HL-60 (cell line): ENCODE measurements around the gene PIK3R2.

Source experiments
- DNase-seq, 2 experiments: peaks; one replicate each; pipeline ENCODE4 v3.0.0-alpha.2; 2010 to 2020; ENCODE audit warnings: low read depth in 1 of 2, low spot score in 1 of 2
- H3K27ac ChIP-seq: fragments of 250-450 bp; sonication (Bioruptor Pico); replicated peaks from 2 replicates; pipeline ENCODE4 v1.5.1; 2020; ENCODE audit warnings: mild to moderate bottlenecking, moderate library complexity
- H3K27me3 ChIP-seq: fragments of 250-450 bp; sonication (Bioruptor Pico); 2 replicates; pipeline ENCODE4 v1.5.1; 2021; ENCODE audit warnings: mild to moderate bottlenecking, moderate library complexity; ENCODE audit not compliant: insufficient read depth, poor library complexity, severe bottlenecking
- H3K4me3 ChIP-seq: replicated peaks from 2 replicates; pipeline ENCODE4 v1.5.1; 2011; ENCODE audit warnings: mild to moderate bottlenecking, control low read depth, low read length; ENCODE audit not compliant: insufficient read depth
- GABPA ChIP-seq: IDR thresholded peaks from 2 replicates; pipeline ENCODE4 v1.6.1; 2012; ENCODE audit warnings: low read depth
- POLR2AphosphoS5 ChIP-seq: IDR thresholded peaks from 2 replicates; pipeline ENCODE4 v1.6.1; 2012; ENCODE audit warnings: low read depth
- SPI1 ChIP-seq: IDR thresholded peaks from 2 replicates; pipeline ENCODE4 v1.6.1; 2012; ENCODE audit warnings: low read depth, mild to moderate bottlenecking, borderline replicate concordance
- TF ChIP-seq, protein P1 (sequence below): IDR thresholded peaks from 2 replicates; pipeline ENCODE4 v1.6.1; 2012; ENCODE audit warnings: low read depth; ENCODE audit not compliant: insufficient replicate concordance
- TF ChIP-seq, protein P2 (sequence below): IDR thresholded peaks from one replicate; pipeline ENCODE4 v1.5.1; 2011; ENCODE audit warnings: low read length, control low read depth, inconsistent platforms; ENCODE audit not compliant: insufficient read depth

Gene PIK3R2

DNA sequence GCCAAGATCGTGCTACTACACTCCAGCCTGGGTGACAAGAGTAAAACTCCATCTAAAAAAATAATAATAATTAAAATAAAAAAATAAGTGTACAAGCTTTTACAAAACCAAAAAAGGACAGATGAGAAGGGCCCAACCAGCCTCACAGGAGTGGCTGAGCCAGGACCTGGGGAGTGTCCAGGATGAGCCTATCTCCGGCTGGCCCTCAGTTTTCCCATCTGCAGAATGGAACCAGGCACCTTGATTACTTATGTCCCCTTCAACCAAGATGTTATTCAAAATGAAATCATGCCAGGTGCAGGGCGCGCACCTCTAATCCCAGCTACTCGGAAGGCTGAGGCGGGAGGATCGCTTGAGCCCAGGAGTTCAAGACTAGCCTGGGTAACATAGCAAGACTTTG is 11.1 kb downstream of the PIK3R2 start:
- Histone ChIP-seq H3K27ac (no peak overlapping the region), H3K4me3 (no peak overlapping the region), H3K27me3 (no peaks in the 10 kb centered on the region)
- DNase-seq: no peak
- no peak for TF ChIP-seq GABPA
- TF ChIP-seq SPI1: no peak

- H3K27me3 ChIP-seq: no peaks in the 10 kb centered on the region
- no peak for TF ChIP-seq POLR2AphosphoS5
- TF ChIP-seq, protein P1, sequence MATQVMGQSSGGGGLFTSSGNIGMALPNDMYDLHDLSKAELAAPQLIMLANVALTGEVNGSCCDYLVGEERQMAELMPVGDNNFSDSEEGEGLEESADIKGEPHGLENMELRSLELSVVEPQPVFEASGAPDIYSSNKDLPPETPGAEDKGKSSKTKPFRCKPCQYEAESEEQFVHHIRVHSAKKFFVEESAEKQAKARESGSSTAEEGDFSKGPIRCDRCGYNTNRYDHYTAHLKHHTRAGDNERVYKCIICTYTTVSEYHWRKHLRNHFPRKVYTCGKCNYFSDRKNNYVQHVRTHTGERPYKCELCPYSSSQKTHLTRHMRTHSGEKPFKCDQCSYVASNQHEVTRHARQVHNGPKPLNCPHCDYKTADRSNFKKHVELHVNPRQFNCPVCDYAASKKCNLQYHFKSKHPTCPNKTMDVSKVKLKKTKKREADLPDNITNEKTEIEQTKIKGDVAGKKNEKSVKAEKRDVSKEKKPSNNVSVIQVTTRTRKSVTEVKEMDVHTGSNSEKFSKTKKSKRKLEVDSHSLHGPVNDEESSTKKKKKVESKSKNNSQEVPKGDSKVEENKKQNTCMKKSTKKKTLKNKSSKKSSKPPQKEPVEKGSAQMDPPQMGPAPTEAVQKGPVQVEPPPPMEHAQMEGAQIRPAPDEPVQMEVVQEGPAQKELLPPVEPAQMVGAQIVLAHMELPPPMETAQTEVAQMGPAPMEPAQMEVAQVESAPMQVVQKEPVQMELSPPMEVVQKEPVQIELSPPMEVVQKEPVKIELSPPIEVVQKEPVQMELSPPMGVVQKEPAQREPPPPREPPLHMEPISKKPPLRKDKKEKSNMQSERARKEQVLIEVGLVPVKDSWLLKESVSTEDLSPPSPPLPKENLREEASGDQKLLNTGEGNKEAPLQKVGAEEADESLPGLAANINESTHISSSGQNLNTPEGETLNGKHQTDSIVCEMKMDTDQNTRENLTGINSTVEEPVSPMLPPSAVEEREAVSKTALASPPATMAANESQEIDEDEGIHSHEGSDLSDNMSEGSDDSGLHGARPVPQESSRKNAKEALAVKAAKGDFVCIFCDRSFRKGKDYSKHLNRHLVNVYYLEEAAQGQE: no peak
- TF ChIP-seq, protein P2, sequence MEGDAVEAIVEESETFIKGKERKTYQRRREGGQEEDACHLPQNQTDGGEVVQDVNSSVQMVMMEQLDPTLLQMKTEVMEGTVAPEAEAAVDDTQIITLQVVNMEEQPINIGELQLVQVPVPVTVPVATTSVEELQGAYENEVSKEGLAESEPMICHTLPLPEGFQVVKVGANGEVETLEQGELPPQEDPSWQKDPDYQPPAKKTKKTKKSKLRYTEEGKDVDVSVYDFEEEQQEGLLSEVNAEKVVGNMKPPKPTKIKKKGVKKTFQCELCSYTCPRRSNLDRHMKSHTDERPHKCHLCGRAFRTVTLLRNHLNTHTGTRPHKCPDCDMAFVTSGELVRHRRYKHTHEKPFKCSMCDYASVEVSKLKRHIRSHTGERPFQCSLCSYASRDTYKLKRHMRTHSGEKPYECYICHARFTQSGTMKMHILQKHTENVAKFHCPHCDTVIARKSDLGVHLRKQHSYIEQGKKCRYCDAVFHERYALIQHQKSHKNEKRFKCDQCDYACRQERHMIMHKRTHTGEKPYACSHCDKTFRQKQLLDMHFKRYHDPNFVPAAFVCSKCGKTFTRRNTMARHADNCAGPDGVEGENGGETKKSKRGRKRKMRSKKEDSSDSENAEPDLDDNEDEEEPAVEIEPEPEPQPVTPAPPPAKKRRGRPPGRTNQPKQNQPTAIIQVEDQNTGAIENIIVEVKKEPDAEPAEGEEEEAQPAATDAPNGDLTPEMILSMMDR: no peak
- no peak for TF ChIP-seq SPI1
- no peak for TF ChIP-seq GABPA
- H3K27ac ChIP-seq: no peak overlapping the region
- DNase-seq: no peak
- no peak overlapping the region for H3K4me3 ChIP-seq
Measured at GRCh38 chr19:18165794-18166544, 13.0 kb downstream of the PIK3R2 start.

DNA sequence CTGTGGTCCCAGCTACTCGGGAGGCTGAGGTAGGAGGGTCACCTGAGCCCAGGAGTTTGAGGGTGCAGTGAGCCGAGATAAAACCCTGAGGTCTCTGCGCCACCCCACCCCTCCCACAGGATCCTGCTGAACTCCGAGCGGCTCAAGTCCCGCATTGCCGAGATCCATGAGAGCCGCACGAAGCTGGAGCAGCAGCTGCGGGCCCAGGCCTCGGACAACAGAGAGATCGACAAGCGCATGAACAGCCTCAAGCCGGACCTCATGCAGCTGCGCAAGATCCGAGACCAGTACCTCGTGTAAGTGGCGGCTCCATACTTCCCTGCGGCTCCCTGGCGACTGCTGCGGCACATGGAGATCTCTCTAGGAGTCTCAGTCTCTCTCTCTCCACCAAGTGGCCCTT is 14.0 kb downstream of the PIK3R2 start:
- Histone ChIP-seq H3K27me3 (no peaks in the 10 kb centered on the region), H3K27ac (no peak overlapping the region), H3K4me3 (no peak overlapping the region)
- DNase-seq: no peak
- TF ChIP-seq GABPA (no peak), POLR2AphosphoS5 (no peak), SPI1 (no peak)
- TF ChIP-seq, protein P1: no peak

DNA sequence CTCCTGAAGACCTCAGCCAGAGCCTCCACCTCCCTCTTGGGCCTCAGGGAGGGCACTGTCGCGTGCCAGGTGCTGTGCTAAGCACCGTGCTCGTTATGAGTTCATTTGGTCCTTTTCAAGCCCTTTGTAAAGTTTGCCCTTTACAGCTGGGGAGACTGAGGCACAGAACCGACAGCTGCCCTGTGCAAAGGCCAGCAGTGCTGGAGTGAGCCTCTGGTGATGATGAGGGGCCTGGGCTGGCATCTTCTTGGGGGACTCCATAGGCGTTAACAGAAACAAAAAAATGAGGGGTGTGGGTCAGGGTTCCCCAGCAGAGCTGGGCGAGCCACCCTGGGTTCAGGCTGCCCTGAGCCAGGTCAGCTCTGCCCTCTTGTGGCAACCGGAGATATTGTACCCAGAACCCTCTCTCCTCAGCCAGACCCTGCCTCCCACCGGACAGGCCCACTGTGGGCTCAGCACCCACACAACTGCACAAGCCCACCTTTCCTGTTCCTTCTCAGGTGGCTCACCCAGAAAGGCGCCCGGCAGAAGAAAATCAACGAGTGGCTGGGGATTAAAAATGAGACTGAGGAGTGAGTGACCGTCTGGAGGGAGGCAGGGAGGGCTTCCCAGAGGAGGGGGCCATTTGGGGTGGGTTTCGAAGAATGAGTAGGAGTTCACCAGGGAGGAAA is 15.1 kb downstream of the PIK3R2 start:
- H3K4me3 ChIP-seq: no peak overlapping the region
- H3K27me3 ChIP-seq: no peaks in the 10 kb centered on the region
- H3K27ac ChIP-seq: no peak overlapping the region
- peak in 1 of 2 experiments; percentile 63 for DNase-seq
- no peak for TF ChIP-seq POLR2AphosphoS5
- TF ChIP-seq, protein P2: peak; percentile 69
